ENCODE data around the gene PRR13. TPM values are rescaled to one million over a fixed set of nuclear protein-coding genes. Genes with fewer than 3 reads are reported as not detected.
A peak's percentile ranks its signal among the peaks of the same experiment; 100 is the strongest.
"Not testable (repeated sequence)": the region's sequence is repeated elsewhere in the genome, so short reads cannot be mapped to it uniquely, and the experiment has no call there.

The PRR13 gene
- total and polyA plus RNA-seq, 2 experiments from 2014 or later: 42.4 to 217 TPM

GRCh38 chr12:53410951-53411350 lies 30.6 kb upstream of the PRR13 start:
- H3K27ac ChIP-seq: no peak overlapping the region

GRCh38 chr12:53413485-53414204 lies 27.9 kb upstream of the PRR13 start:
- in situ Hi-C loops (cut with MboI): no loop called here
- Histone ChIP-seq H3K79me2 (ENCODE audit: insufficient read depth) (no peaks in the 10 kb centered on the region), H3K4me1 (ENCODE audit: insufficient read depth) (peaks cover 13% of the 10 kb centered on the region), H3K27ac (peak overlapping the region; percentile 6; the same call in 1 of the 2 replicates), H3K9me3 (ENCODE audit: low read depth) (no peaks in the 10 kb centered on the region), H3K9ac (no peak overlapping the region), H3F3A (ENCODE audit: insufficient read depth) (peaks cover 14% of the 10 kb centered on the region; the same call in 1 of the 2 replicates), H3K4me3 (no peak overlapping the region), H3K9me2 (ENCODE audit: insufficient read depth) (no peaks in the 10 kb centered on the region), H3K4me2 (ENCODE audit: unreplicated experiment) (no peak overlapping the region), H3K27me3 (replicated peaks; ENCODE audit: insufficient read depth) (no peaks in the 10 kb centered on the region), H4K20me1 (ENCODE audit: insufficient read depth) (no peaks in the 10 kb centered on the region), H2AFZ (no peak overlapping the region), H3K36me3 (ENCODE audit: low read depth) (peaks cover 12% of the 10 kb centered on the region; the same call in 1 of the 2 replicates)
- TF ChIP-seq EZH2phosphoT487 (IDR thresholded peaks at IDR 0.05; ENCODE audit: insufficient read depth, low read depth) (no peak), EZH2 (IDR thresholded peaks at IDR 0.05; ENCODE audit: insufficient read depth, poor library complexity, severe bottlenecking) (no peak)
- no peak for DNase-seq
- 59 to 63% methylated on average over 3 of the region's 3 CpGs for WGBS, 2 experiments (ENCODE audit: low coverage in 1 of 2, low lambda C conversion rate in 2 of 2, missing lambda C conversion rate in 2 of 2)

More at GRCh38 chr12:53410951-53411350, 30.6 kb upstream of the PRR13 start:
- no peaks in the 10 kb centered on the region for H4K20me1 ChIP-seq (ENCODE audit: insufficient read depth)
- H3K79me2 ChIP-seq (ENCODE audit: insufficient read depth): peaks cover 11% of the 10 kb centered on the region
- no peak overlapping the region for H3K9ac ChIP-seq
- no peak for DNase-seq
- H3K4me2 ChIP-seq (ENCODE audit: unreplicated experiment): no peak overlapping the region
- peaks cover 20% of the 10 kb centered on the region; the same call in 1 of the 2 replicates for H3K36me3 ChIP-seq (ENCODE audit: low read depth)
- no peaks in the 10 kb centered on the region for H3K27me3 ChIP-seq (replicated peaks; ENCODE audit: insufficient read depth)
- no peaks in the 10 kb centered on the region for H3K9me2 ChIP-seq (ENCODE audit: insufficient read depth)
- TF ChIP-seq EZH2 (IDR thresholded peaks at IDR 0.05; ENCODE audit: insufficient read depth, poor library complexity, severe bottlenecking): no peak
- TF ChIP-seq EZH2phosphoT487 (IDR thresholded peaks at IDR 0.05; ENCODE audit: insufficient read depth, low read depth): no peak
- H3F3A ChIP-seq (ENCODE audit: insufficient read depth): peaks cover 8% of the 10 kb centered on the region; the same call in 1 of the 2 replicates
- H3K4me3 ChIP-seq: no peak overlapping the region
- peaks cover 13% of the 10 kb centered on the region for H3K4me1 ChIP-seq (ENCODE audit: insufficient read depth)
- H3K9me3 ChIP-seq (ENCODE audit: low read depth): no peaks in the 10 kb centered on the region
- 97 to 100% methylated on average over 5 of the region's 5 CpGs for WGBS, 2 experiments (ENCODE audit: low coverage in 1 of 2, low lambda C conversion rate in 2 of 2, missing lambda C conversion rate in 2 of 2)
- H2AFZ ChIP-seq: no peak overlapping the region
- in situ Hi-C loops (cut with MboI): no loop called here

GRCh38 chr12:53414756-53415417 lies 26.6 kb upstream of the PRR13 start:
- Histone ChIP-seq H3K79me2 (ENCODE audit: insufficient read depth) (no peaks in the 10 kb centered on the region), H3K4me1 (ENCODE audit: insufficient read depth) (peaks cover 13% of the 10 kb centered on the region), H3F3A (ENCODE audit: insufficient read depth) (peaks cover 14% of the 10 kb centered on the region; the same call in 1 of the 2 replicates), H3K27ac (no peak overlapping the region), H3K9me2 (ENCODE audit: insufficient read depth) (no peaks in the 10 kb centered on the region), H3K36me3 (ENCODE audit: low read depth) (peaks cover 4% of the 10 kb centered on the region; the same call in 1 of the 2 replicates), H3K4me3 (no peak overlapping the region), H3K9me3 (ENCODE audit: low read depth) (no peaks in the 10 kb centered on the region), H3K4me2 (ENCODE audit: unreplicated experiment) (no peak overlapping the region), H2AFZ (no peak overlapping the region), H4K20me1 (ENCODE audit: insufficient read depth) (no peaks in the 10 kb centered on the region), H3K9ac (no peak overlapping the region), H3K27me3 (replicated peaks; ENCODE audit: insufficient read depth) (no peaks in the 10 kb centered on the region)
- DNase-seq: no peak
- in situ Hi-C loops (cut with MboI): no loop called here
- 18 to 31% methylated on average over 3 of the region's 3 CpGs for WGBS, 2 experiments (ENCODE audit: low coverage in 1 of 2, low lambda C conversion rate in 2 of 2, missing lambda C conversion rate in 2 of 2)
- TF ChIP-seq EZH2phosphoT487 (IDR thresholded peaks at IDR 0.05; ENCODE audit: insufficient read depth, low read depth): no peak
- TF ChIP-seq EZH2 (IDR thresholded peaks at IDR 0.05; ENCODE audit: insufficient read depth, poor library complexity, severe bottlenecking): no peak

- H3K36me3 ChIP-seq (ENCODE audit: low read depth); H4K20me1 ChIP-seq (ENCODE audit: insufficient read depth); H3K9ac ChIP-seq; DNase-seq; H2AFZ ChIP-seq; H3K27ac ChIP-seq; H3K4me2 ChIP-seq (ENCODE audit: unreplicated experiment); H3K4me3 ChIP-seq; in situ Hi-C loops (cut with MboI); H3K9me3 ChIP-seq (ENCODE audit: low read depth); H3K79me2 ChIP-seq (ENCODE audit: insufficient read depth); H3K27me3 ChIP-seq (replicated peaks; ENCODE audit: insufficient read depth); H3K9me2 ChIP-seq (ENCODE audit: insufficient read depth): not testable (repeated sequence)
- Histone ChIP-seq H3K4me1 (ENCODE audit: insufficient read depth) (peaks cover 13% of the 10 kb centered on the region), H3F3A (ENCODE audit: insufficient read depth) (peaks cover 14% of the 10 kb centered on the region; the same call in 1 of the 2 replicates)
- WGBS, 2 experiments (ENCODE audit: low coverage in 1 of 2, low lambda C conversion rate in 2 of 2, missing lambda C conversion rate in 2 of 2): 72 to 83% methylated on average over 2 of the region's 2 CpGs
Measured at GRCh38 chr12:53415752-53416389, 25.7 kb upstream of the PRR13 start.

- H3F3A ChIP-seq (ENCODE audit: insufficient read depth); in situ Hi-C loops (cut with MboI); DNase-seq; H4K20me1 ChIP-seq (ENCODE audit: insufficient read depth); H3K4me2 ChIP-seq (ENCODE audit: unreplicated experiment); H2AFZ ChIP-seq; H3K79me2 ChIP-seq (ENCODE audit: insufficient read depth); H3K9me2 ChIP-seq (ENCODE audit: insufficient read depth); H3K9me3 ChIP-seq (ENCODE audit: low read depth); H3K36me3 ChIP-seq (ENCODE audit: low read depth); H3K9ac ChIP-seq; H3K27ac ChIP-seq; H3K4me3 ChIP-seq; H3K27me3 ChIP-seq (replicated peaks; ENCODE audit: insufficient read depth): not testable (repeated sequence)
- H3K4me1 ChIP-seq (ENCODE audit: insufficient read depth): peaks cover 19% of the 10 kb centered on the region
- 83 to 87% methylated on average over 9 of the region's 9 CpGs for WGBS, 2 experiments (ENCODE audit: low coverage in 1 of 2, low lambda C conversion rate in 2 of 2, missing lambda C conversion rate in 2 of 2)
Measured at GRCh38 chr12:53417291-53417816, 24.2 kb upstream of the PRR13 start.

All from GM23248 (cell line).